ENCODE results near the gene GLO1.
A peak's percentile ranks its signal among the peaks of the same experiment; 100 is the strongest.
"Not testable (repeated sequence)": the region's sequence is repeated elsewhere in the genome, so short reads cannot be mapped to it uniquely, and the experiment has no call there.

GLO1 gene

GRCh38 chr6:38714239-38715015, 11.5 kb upstream of the GLO1 start:
- TF ChIP-seq SPI1 (IDR thresholded peaks at IDR 0.05; ENCODE audit: low read depth, low read length) (no peak), TAF1 (IDR thresholded peaks at IDR 0.05; ENCODE audit: low read depth, low read length) (no peak), PAX5 (IDR thresholded peaks at IDR 0.05; ENCODE audit: insufficient read depth, low read length, severe bottlenecking) (no peak), POU2F2 (IDR thresholded peaks at IDR 0.05; ENCODE audit: low read depth, low read length) (no peak)
- peak; percentile 55 for FAIRE-seq
- no peak for DNase-seq (ENCODE audit: insufficient read length, low spot score)

DNA sequence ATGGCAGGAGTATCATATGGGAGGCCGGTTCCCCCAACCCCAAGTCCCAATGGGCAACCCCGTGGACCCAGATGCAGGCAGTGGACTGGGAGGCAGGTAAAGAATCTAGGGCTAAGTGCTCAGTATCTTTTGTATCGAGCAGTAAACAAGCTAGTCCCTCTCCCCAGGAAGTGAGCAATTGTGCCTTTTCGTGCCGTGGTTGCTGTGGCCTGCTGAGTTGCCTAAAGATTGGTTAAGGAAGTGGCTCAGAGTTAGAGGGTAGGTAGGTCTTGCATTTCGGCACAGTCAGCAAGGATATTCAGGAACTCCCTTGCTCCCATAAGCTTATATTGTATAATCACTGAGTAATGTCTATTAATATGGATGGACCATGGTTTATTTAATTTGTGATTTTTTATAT, 10.9 kb upstream of the GLO1 start:
- peak; percentile 74 for TF ChIP-seq SPI1 (IDR thresholded peaks at IDR 0.05; ENCODE audit: low read depth, low read length)
- no peak for TF ChIP-seq POLR2A (IDR thresholded peaks at IDR 0.05; ENCODE audit: low read depth, low read length)
- no peak for TF ChIP-seq PAX5 (IDR thresholded peaks at IDR 0.05; ENCODE audit: insufficient read depth, low read length, severe bottlenecking)
- no peak for TF ChIP-seq POU2F2 (IDR thresholded peaks at IDR 0.05; ENCODE audit: low read depth, low read length)
- TF ChIP-seq TAF1 (IDR thresholded peaks at IDR 0.05; ENCODE audit: low read depth, low read length): no peak
- TF ChIP-seq POLR2AphosphoS5 (IDR thresholded peaks at IDR 0.05; ENCODE audit: low read depth, low read length): no peak

DNA sequence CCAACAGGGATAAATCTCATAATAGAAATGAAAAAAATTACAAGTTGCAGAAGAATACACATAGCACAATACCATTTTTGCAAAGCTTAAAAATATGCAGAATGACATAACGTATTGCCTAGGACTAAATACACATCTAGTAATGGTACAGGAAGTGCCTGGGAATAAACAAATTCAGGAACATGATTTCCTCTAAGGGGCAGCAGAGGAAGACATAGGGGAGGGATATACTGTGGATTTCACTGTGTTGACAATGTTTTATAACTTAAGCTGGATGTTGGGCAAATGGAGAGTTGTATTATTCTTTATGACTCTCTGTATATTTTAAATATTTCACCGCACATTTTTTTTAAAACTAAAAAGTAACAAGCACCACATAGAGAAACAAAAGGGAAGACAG, 5.6 kb upstream of the GLO1 start:
- DNase-seq (ENCODE audit: insufficient read length, low spot score) (no peak), FAIRE-seq (no peak)
- TF ChIP-seq PAX5 (IDR thresholded peaks at IDR 0.05; ENCODE audit: insufficient read depth, low read length, severe bottlenecking) (no peak), SPI1 (IDR thresholded peaks at IDR 0.05; ENCODE audit: low read depth, low read length) (no peak), POLR2AphosphoS5 (IDR thresholded peaks at IDR 0.05; ENCODE audit: low read depth, low read length) (no peak), POLR2A (IDR thresholded peaks at IDR 0.05; ENCODE audit: low read depth, low read length) (no peak), POU2F2 (IDR thresholded peaks at IDR 0.05; ENCODE audit: low read depth, low read length) (no peak), TAF1 (IDR thresholded peaks at IDR 0.05; ENCODE audit: low read depth, low read length) (no peak)

More for the DNA sequence above, 10.9 kb upstream of the GLO1 start:
- DNase-seq (ENCODE audit: insufficient read length, low spot score): no peak
- peak; percentile 94 for FAIRE-seq

GRCh38 chr6:38705924-38706323, 3.0 kb upstream of the GLO1 start:
- TF ChIP-seq POLR2A (IDR thresholded peaks at IDR 0.05; ENCODE audit: low read depth, low read length) (no peak), SPI1 (IDR thresholded peaks at IDR 0.05; ENCODE audit: low read depth, low read length) (no peak), TAF1 (IDR thresholded peaks at IDR 0.05; ENCODE audit: low read depth, low read length) (no peak), POLR2AphosphoS5 (IDR thresholded peaks at IDR 0.05; ENCODE audit: low read depth, low read length) (no peak), PAX5 (IDR thresholded peaks at IDR 0.05; ENCODE audit: insufficient read depth, low read length, severe bottlenecking) (no peak), POU2F2 (IDR thresholded peaks at IDR 0.05; ENCODE audit: low read depth, low read length) (no peak)
- DNase-seq (ENCODE audit: insufficient read length, low spot score) (no peak), FAIRE-seq (no peak)

DNA sequence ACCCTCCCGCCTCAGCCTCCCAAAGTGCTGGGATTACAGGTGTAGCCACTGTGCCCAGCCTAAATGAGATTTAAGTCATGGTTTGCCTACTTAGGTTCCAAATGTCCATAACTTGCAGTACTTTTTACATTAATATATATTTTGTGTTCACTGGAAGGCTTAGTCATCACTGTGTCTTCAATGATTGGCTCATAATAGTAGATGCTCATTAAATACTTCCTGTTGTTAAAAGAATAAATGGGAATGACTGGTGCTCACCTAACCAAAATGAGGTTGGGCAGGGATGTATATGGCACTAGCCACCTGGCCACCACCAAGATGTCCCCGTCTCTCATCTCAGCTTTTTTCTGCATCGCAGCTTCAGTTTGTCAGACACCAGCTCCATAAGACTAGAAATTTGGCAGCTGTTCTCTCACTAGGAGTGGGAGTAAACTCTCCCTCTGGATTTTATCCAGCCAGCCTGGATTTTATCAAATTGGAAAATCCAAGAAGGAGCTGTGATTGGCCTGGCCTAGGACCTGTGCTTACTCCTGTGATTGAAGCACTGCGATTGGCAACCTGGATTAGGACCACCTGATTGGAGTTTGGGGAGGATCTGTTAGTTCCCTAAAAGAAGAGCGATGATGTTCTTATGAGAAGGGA, 1.1 kb upstream of the GLO1 start:
- no peak for DNase-seq (ENCODE audit: insufficient read length, low spot score)
- no peak for FAIRE-seq
- TF ChIP-seq POU2F2 (IDR thresholded peaks at IDR 0.05; ENCODE audit: low read depth, low read length) (no peak), POLR2AphosphoS5 (IDR thresholded peaks at IDR 0.05; ENCODE audit: low read depth, low read length) (no peak), PAX5 (IDR thresholded peaks at IDR 0.05; ENCODE audit: insufficient read depth, low read length, severe bottlenecking) (no peak), SPI1 (IDR thresholded peaks at IDR 0.05; ENCODE audit: low read depth, low read length) (no peak), TAF1 (IDR thresholded peaks at IDR 0.05; ENCODE audit: low read depth, low read length) (no peak), POLR2A (IDR thresholded peaks at IDR 0.05; ENCODE audit: low read depth, low read length) (no peak)

GRCh38 chr6:38701551-38701950, 1.4 kb downstream of the GLO1 start:
- DNase-seq (ENCODE audit: insufficient read length, low spot score) (no peak), FAIRE-seq (no peak)
- no peak for TF ChIP-seq POU2F2 (IDR thresholded peaks at IDR 0.05; ENCODE audit: low read depth, low read length)
- no peak for TF ChIP-seq POLR2A (IDR thresholded peaks at IDR 0.05; ENCODE audit: low read depth, low read length)
- no peak for TF ChIP-seq SPI1 (IDR thresholded peaks at IDR 0.05; ENCODE audit: low read depth, low read length)
- TF ChIP-seq POLR2AphosphoS5 (IDR thresholded peaks at IDR 0.05; ENCODE audit: low read depth, low read length): no peak
- no peak for TF ChIP-seq PAX5 (IDR thresholded peaks at IDR 0.05; ENCODE audit: insufficient read depth, low read length, severe bottlenecking)
- TF ChIP-seq TAF1 (IDR thresholded peaks at IDR 0.05; ENCODE audit: low read depth, low read length): no peak

DNA sequence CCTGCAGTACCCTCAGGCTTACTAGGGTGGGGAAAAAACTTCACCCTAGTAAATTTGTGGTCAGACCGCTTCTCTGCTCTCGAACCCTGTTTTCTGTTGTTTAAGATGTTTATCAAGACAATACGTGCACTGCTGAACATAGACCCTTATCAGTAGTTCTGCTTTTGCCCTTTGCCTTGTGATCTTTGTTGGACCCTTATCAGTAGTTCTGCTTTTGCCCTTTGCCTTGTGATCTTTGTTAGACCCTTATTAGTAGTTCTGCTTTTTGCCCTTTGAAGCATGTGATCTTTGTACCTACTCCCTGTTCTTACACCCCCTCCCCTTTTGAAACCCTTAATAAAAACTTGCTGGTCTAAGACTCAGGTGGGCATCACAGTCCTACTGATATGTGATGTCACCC, 3.2 kb downstream of the GLO1 start:
- not testable (repeated sequence) for FAIRE-seq; DNase-seq (ENCODE audit: insufficient read length, low spot score)

DNA sequence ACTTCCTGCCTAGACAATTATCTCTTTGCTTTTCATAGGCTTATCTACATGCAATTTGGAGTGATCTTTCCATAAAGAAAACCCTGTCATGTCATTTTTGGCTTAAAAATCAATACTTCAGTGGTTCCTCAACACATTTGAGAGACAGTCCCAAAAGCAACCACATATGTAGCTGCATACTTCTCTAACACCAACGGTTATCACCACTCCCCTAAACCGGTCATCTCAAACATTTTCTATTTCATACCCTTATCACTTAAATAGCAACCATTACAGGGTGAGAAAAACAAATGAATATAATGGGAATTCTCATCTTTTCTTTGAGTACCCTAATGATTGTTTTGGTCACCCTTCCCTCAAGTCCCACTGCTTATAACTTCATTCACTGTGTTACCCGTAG, 5.1 kb downstream of the GLO1 start:
- TF ChIP-seq POU2F2 (IDR thresholded peaks at IDR 0.05; ENCODE audit: low read depth, low read length) (no peak), TAF1 (IDR thresholded peaks at IDR 0.05; ENCODE audit: low read depth, low read length) (no peak), POLR2A (IDR thresholded peaks at IDR 0.05; ENCODE audit: low read depth, low read length) (no peak), SPI1 (IDR thresholded peaks at IDR 0.05; ENCODE audit: low read depth, low read length) (no peak), POLR2AphosphoS5 (IDR thresholded peaks at IDR 0.05; ENCODE audit: low read depth, low read length) (no peak), PAX5 (IDR thresholded peaks at IDR 0.05; ENCODE audit: insufficient read depth, low read length, severe bottlenecking) (no peak)
- DNase-seq (ENCODE audit: insufficient read length, low spot score): no peak
- FAIRE-seq: no peak

DNA sequence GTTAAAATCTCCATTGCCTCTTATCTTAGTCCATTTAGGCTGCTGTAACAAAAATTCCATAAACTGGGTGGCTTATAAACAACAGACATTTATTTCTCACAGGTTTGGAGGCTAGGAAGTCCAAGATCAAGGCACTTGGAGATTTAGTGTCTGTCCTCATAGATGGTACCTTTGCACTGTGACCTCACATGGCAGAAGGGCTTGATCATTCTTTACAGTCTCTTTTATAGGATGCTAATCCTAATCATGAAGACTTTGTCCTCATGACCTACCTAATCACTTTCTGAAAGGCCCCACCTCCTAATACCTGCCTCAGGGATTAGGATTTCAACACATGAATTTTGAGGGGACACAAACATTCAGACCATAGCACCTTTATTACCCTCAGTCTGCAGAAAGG, 6.6 kb downstream of the GLO1 start:
- no peak for DNase-seq (ENCODE audit: insufficient read length, low spot score)
- TF ChIP-seq POLR2AphosphoS5 (IDR thresholded peaks at IDR 0.05; ENCODE audit: low read depth, low read length) (no peak), POU2F2 (IDR thresholded peaks at IDR 0.05; ENCODE audit: low read depth, low read length) (no peak), PAX5 (IDR thresholded peaks at IDR 0.05; ENCODE audit: insufficient read depth, low read length, severe bottlenecking) (no peak), TAF1 (IDR thresholded peaks at IDR 0.05; ENCODE audit: low read depth, low read length) (no peak), POLR2A (IDR thresholded peaks at IDR 0.05; ENCODE audit: low read depth, low read length) (no peak), SPI1 (IDR thresholded peaks at IDR 0.05; ENCODE audit: low read depth, low read length) (no peak)
- FAIRE-seq: no peak

DNA sequence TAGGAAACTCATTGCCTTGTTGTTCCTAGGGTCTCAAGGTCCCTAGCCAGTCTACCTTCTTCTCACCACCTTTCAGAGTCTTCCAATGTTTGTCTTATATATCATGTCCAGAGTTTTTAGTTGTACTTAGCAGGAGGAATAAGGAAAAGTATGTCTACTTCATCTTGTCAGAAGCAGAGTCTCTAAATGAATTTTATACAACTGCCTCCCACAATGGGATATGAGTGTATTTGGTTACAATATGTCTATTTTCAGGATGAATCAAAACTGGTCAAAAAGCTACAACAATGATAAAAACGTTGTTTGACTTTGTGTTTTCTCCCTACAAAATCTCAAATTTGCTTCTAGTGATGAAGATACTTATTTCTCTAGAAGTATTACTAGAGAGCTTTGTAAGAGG, 7.0 kb downstream of the GLO1 start:
- DNase-seq (ENCODE audit: insufficient read length, low spot score) (no peak), FAIRE-seq (no peak)
- TF ChIP-seq POLR2AphosphoS5 (IDR thresholded peaks at IDR 0.05; ENCODE audit: low read depth, low read length) (no peak), TAF1 (IDR thresholded peaks at IDR 0.05; ENCODE audit: low read depth, low read length) (no peak), POU2F2 (IDR thresholded peaks at IDR 0.05; ENCODE audit: low read depth, low read length) (no peak), POLR2A (IDR thresholded peaks at IDR 0.05; ENCODE audit: low read depth, low read length) (no peak), SPI1 (IDR thresholded peaks at IDR 0.05; ENCODE audit: low read depth, low read length) (no peak), PAX5 (IDR thresholded peaks at IDR 0.05; ENCODE audit: insufficient read depth, low read length, severe bottlenecking) (no peak)
